GM18951 (cell line): ENCODE measurements around the gene POU3F3.

Experiments used
- POLR2A ChIP-seq: IDR thresholded peaks from 4 replicates; pipeline ENCODE4 v1.6.1; 2011; ENCODE audit warnings: mild to moderate bottlenecking; ENCODE audit not compliant: insufficient read length, insufficient read depth; ENCODE audit errors: extremely low read depth
- in situ Hi-C: fragments of 300-500 bp; cut with MboI; formaldehyde crosslinking; loops from one replicate; pipeline ENCODE4 v1.12.0; 2022; ENCODE audit warnings: low sequenced_read_pairs, mixed read lengths, inconsistent platforms; ENCODE audit not compliant: unreplicated experiment

Gene POU3F3

DNA sequence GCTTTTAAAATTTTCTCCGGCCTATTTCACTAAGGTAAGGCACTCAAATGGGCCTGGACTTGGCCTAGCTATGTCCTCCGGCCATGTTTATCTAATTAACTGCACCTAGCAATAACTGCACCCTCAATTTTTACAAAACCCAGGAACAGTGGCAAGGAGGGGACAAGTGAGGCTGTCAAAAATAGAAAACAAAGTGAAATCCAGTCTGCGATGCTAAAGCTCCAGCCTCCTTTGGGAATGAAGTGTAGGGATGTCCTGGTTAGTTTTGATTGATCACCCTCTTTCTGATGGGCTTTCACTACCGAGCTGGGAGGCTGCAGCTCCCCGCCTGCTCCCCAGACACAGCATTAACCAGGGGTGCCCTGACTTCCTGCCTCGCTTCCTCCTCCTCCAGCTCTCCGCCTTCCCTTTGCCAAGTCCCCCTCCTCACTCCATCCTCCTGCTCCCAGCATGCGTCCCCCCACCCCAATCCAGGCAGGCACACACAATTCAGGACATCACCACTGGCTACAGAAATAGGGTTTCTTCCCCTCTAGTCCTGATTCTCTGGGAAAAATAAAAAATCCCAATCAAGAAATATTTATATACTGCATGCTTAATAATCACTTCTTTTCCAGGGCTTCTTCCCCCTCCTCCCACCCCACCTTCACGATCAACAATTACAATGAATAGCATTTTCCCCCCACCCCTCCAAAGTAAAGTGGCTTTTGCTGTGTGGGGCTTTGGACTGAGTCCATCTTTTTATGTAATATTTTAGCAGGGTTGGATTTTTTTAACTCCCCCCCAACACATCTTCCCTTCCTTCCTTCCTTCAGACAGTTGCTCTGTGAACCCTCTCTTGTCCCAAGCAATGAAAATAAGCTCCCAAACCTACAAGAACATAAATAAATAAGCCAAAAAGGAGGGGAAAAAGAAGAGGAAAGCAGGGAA is 3.3 kb upstream of the POU3F3 start:
- no peak for TF ChIP-seq POLR2A
- in situ Hi-C loops, result no loop called here

DNA sequence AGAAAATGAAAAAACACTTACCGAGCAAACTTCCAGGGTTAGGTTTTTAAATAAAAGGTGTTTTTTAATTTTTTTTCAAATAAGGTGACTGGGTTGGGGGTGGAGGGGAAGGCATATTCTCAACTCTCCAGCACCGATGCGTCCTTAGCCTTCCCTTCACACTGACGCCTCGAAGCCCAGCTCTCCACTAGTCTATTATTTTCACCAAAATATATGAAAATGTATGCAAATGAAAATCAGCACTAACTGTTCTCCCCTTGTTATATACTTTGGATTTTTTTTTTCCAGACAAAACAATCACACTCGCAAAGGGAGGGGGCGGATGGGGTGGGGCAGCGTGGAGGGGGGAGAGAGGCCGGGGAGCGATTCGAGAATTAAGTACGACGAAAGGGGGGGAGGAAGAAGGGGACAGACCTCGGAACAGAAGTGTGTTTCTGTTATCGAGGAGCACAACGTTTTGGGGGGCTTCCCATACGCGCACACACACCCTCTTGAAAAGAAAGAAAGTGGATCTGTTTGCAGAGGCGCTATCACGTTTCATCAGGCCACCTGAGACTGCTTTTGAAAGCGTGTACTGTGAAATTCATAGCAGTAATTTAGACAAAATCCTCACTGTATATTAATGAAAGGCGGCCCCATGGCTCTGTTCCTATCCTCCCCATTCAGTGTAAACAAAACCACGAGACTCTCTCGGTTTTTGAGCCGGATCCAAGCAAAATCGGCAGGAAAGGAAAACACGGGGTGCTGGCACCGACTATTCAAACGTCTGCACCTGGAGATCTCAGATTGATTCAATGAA is 2.4 kb upstream of the POU3F3 start:
- in situ Hi-C loops, result no loop called here
- no peak for TF ChIP-seq POLR2A

DNA sequence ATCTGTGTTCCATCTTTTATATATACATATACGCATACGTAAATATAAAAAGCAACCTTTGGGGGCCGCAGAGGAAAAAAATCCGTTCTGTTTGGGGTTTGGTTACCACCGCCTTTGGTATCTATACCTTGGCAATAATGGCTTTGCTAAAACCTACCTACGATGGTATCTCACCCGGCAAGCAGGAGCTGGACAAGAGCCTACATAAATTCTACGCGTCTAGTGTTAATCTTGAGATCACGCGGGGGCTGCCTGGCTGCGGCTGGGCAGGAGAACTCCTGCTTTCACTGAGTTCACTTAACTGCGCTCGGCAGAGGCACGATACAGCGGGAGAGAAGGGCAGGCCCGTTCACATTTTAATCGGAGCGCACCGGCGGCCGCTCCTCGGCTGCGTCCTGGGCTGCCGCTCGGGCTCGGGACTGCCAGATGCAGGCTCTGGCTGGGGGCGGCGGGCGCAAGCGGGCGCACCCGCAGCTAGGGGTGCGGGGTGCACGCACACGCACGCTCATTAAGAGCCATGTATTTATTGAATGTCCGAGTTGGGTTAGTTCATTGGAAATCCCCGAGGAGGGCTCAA is 1.7 kb upstream of the POU3F3 start:
- no peak for TF ChIP-seq POLR2A
- in situ Hi-C loops, result no loop called here

DNA sequence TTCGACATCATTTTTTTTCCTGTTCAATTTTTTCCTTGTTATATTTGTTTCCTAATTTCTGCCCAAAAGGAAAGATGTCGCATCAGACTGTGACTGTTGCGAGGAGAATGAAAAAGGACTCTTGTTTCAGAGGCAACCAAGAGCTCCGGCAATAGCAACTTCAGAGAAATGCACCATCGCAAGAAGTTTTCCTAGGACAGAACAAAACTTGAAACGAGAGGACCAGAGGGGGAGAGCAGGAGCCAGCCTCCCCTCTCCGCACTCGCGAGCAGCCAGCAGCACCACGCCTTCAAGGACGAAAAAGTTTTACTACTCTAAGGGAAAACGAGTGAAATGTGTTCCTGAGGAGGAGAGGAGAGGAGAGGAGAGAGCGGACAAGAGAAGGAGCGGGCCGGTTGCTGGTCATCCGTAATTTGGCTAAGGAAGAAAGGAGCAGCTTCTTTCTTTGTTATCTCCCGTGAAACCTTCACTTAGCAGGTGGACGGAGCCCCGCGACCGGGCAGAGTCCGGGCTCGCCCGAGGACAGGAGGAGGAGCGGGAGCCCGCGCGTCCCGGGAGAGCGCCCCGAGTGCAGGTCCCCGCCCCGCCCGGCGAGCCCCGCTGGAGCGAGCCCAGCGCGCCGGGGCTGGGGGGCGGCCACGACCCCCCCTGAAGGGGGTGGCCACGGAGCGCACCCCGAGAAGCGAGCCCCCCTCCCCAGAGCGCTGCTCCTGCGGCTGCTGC is 744 bp downstream of the POU3F3 start:
- TF ChIP-seq POLR2A, result no peak
- in situ Hi-C loops, result no loop called here

DNA sequence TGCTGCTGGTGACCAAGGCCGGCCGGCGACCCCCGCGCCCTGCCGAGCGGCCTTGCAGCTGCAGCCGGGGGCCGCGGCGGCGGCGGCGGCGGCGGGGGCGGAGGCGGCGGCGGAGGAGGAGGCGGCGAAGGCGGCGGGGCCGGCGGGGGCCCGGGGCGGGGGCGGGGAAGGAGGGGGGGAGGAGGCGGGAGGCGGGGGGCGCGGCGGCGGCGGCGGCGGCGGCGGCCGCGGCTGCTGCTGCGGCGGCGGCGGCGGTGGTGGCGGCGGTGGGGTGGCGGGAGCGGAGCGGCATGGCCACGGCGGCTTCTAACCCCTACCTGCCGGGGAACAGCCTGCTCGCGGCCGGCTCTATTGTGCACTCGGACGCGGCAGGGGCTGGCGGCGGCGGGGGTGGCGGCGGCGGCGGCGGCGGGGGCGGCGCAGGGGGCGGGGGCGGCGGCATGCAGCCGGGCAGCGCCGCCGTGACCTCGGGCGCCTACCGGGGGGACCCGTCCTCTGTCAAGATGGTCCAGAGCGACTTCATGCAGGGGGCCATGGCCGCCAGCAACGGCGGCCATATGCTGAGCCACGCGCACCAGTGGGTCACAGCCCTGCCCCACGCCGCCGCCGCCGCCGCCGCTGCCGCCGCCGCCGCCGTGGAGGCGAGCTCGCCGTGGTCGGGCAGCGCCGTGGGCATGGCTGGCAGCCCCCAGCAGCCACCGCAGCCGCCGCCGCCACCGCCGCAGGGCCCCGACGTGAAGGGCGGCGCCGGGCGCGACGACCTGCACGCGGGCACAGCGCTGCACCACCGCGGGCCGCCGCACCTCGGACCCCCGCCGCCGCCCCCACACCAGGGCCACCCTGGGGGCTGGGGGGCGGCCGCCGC is 1.5 kb downstream of the POU3F3 start:
- TF ChIP-seq POLR2A, result no peak
- in situ Hi-C loops, result no loop called here

DNA sequence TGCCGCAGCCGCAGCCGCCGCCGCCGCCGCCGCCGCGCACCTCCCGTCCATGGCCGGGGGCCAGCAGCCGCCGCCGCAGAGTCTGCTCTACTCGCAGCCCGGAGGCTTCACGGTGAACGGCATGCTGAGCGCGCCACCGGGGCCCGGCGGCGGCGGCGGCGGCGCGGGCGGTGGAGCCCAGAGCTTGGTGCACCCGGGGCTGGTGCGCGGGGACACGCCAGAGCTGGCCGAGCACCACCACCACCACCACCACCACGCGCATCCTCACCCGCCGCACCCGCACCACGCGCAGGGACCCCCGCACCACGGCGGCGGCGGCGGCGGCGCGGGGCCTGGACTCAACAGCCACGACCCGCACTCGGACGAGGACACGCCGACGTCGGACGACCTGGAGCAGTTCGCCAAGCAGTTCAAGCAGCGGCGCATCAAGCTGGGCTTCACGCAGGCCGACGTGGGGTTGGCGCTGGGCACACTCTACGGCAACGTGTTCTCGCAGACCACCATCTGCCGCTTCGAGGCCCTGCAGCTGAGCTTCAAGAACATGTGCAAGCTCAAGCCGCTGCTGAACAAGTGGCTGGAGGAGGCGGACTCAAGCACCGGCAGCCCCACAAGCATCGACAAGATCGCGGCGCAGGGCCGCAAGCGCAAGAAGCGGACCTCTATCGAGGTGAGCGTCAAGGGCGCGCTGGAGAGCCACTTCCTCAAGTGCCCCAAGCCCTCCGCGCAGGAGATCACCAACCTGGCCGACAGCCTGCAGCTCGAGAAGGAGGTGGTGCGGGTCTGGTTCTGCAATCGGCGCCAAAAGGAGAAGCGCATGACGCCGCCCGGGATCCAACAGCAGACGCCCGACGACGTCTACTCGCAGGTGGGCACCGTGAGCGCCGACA is 2.4 kb downstream of the POU3F3 start:
- in situ Hi-C loops, result no loop called here
- TF ChIP-seq POLR2A, result no peak

DNA sequence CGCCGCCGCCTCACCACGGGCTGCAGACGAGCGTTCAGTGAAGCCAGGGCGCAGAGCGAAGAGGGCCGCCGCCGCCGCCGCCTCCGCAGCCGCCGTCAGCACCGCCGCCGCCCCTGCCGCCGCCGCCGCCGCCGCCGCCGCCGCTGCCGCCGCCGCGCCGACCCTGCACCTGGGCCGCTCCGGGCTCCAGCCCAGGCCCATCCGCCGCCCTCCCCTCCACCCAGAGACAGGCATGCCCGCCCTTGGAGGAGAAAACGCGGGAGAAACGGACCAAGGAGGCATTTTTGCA is 3.0 kb downstream of the POU3F3 start:
- in situ Hi-C loops, result no loop called here
- no peak for TF ChIP-seq POLR2A

DNA sequence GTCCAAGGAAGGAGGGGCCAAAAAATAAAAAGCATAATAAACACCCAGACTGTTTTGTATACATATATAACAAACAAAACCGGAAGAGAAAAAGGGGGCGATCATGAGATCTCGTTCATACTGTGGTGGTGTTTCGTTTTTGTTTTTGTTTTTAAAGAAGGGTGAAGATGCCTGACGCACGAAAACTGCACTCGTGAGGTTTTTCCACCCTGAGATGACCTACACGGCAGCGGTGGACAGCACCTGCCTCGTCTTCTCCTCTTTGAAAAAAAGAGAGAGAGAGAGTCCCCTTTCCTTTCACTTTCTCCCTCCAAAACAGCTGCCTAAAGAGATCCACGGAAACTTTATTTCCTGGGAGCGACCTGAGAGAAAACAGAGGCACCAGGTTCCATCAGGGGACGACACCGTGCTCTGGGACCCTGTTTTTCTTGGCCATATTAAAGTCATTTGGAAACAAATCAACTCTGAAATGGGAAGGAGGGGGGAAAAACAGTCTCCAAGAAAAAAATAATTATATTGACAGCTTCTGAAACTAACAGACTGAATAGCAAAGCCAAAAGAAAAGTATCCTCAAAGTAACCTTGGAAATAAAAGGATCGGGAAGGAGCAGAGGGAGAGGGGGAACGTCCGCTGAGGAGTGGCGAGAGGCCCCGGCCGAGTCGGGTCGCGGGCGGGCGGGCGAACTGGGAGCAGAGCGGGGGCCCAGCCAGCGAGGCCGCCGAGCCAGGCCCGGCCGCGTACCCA is 3.5 kb downstream of the POU3F3 start:
- no peak for TF ChIP-seq POLR2A
- in situ Hi-C loops, result no loop called here

DNA sequence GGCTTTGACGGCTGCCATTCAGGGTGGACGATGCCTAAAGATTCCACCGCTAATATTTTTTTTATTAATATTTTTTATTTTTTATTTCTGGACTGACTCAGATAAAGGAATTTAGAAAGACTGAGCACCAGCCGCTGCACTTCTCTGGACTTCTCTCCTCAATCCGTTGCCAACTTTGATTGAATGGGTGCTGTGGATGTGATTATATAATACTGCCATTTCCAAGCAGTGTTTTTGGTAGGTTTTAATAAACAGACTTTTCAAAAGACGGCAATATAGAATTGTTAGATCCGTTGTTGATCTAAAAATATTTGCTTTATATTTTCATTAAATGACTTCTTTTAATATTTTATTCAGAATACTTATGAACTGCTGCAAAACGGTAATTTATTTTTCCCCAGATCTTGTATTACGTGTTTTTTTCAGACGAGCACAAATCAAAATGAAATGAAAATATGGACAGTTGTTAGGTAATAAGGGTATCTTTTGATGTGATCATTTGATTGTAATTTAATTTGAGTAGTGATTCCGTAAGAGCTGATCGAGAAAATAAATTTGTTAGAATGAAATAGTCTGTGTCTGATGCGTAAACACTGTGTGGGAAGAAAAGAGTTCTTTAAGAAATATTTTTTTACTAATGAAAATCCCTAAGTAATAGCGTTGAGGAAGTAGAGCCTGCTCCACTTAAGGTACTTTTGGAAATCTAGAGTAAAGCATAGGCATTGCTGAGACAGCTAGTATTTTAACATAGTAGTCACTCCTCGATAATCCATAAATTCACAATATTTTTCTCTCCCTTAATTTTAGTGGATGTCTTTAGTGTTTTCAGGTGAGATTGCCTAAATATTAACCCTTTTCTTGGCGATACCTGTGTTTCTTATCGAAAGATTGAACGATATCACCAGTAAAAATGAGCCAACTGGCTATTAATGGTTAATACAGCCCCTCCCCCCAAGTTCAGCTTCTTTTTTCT is 4.4 kb downstream of the POU3F3 start:
- TF ChIP-seq POLR2A, result no peak
- in situ Hi-C loops, result no loop called here

DNA sequence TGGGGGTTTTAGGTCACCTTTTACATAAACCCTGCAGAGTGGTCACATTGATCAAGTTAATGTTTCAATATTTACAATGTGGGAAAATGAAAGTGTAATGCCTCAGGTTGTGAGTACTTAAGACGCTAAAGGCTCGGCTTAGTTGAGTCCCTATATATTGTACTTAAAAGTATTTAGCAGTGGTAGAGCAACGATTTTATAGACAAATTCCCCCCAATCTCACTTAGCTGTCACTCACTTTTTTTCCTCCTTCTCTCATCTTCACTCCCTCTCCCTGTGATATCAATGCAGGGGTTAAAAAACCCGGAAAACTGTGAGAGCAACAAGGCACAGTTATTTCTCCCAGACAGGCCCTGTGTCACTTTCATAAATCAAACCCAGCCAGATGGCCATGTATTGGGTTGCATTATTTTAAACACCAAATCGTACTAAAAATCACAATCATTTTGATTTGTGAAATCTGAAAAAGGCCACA is 5.4 kb downstream of the POU3F3 start:
- in situ Hi-C loops, result no loop called here
- no peak for TF ChIP-seq POLR2A
